Body of pancreas (tissue), 4 donors: ENCODE measurements around the gene FUNDC2. TPM values are rescaled to one million over a fixed set of nuclear protein-coding genes. Genes with fewer than 3 reads are reported as not detected.
"Not testable (repeated sequence)": the region's sequence is repeated elsewhere in the genome, so short reads cannot be mapped to it uniquely, and the experiment has no call there.

Source experiments
- ATAC-seq: fragments of 150-250 bp; one replicate; pipeline ENCODE4 v1.9.1; 2016
- DNase-seq, 4 donors: peaks; one replicate each; pipeline ENCODE4 v3.0.0-alpha.2; 2019
- H3K27ac ChIP-seq, 4 donors: fragments of 200-600 bp; sonication (generic); 1 replicate in 3 of 4; 2 replicates in 1 of 4; pipeline versions ENCODE4 v1.5.1 to v1.6.1; 2016 to 2019; ENCODE audit warnings: mild to moderate bottlenecking in 1 of 4, mixed read lengths in 1 of 4, moderate library complexity in 1 of 4
- H3K27me3 ChIP-seq, 2 donors: fragments of 200-600 bp; sonication (generic); one replicate each; pipeline ENCODE4 v1.6.0; 2016; ENCODE audit warnings: mild to moderate bottlenecking in 1 of 2
- H3K36me3 ChIP-seq, 2 donors: fragments of 200-600 bp; sonication (generic); replicated peaks in 1 of 2; 2 replicates each; pipeline ENCODE4 v1.5.1; 2016; ENCODE audit warnings: low read depth in 2 of 2; ENCODE audit not compliant: insufficient read depth in 1 of 2
- H3K4me1 ChIP-seq: fragments of 200-600 bp; sonication (generic); one replicate; pipeline ENCODE4 v1.6.0; 2016
- H3K4me3 ChIP-seq, 2 donors: fragments of 200-600 bp; sonication (generic); 1 replicate in 1 of 2; 2 replicates in 1 of 2; pipeline ENCODE4 v1.5.1; 2016 to 2019
- H3K9me3 ChIP-seq, 3 donors: fragments of 200-600 bp; sonication (generic); 1 replicate in 2 of 3; 2 replicates in 1 of 3; pipeline ENCODE4 v1.5.1; 2016
- CTCF ChIP-seq, 7 experiments: fragments of 450-650 bp in 4 of 7; fragments of 200-600 bp in 3 of 7; sonication (generic) in 3 of 7; IDR thresholded peaks; one replicate each; pipeline ENCODE4 v1.5.1; 2016 to 2019; ENCODE audit warnings: antibody characterized with exemption in 7 of 7
- POLR2A ChIP-seq, 3 donors: fragments of 450-650 bp; IDR thresholded peaks; one replicate each; pipeline ENCODE4 v1.6.1; 2016; ENCODE audit warnings: antibody characterized with exemption in 3 of 3, mild to moderate bottlenecking in 2 of 3
- WGBS, 2 donors: methylation state at CpG; one replicate each; pipeline ENCODE4 v1.1.5; 2017; 5-methylcytosine and 5-hydroxymethylcytosine counted together
- intact Hi-C: fragments of 100-400 bp; cut with DNase I; formaldehyde crosslinking; loops from one replicate; pipeline ENCODE4 v1.15.1; 2023
- total RNA-seq, 2 donors: library from RNA; depleted of rRNA; stranded (reverse); fragments of >200 nt; gene quantifications; one replicate each; pipeline ENCODE4 v1.1.0, GENCODE V29; 2016

FUNDC2 gene
- total RNA-seq, 2 donors from 2014 or later = 28.8 to 66.3 TPM

GRCh38 chrX:155008578-155008977 lies 18.1 kb upstream of the FUNDC2 start:
- H3K4me3 ChIP-seq, intact Hi-C loops, ATAC-seq, H3K27ac ChIP-seq, H3K27me3 ChIP-seq, H3K9me3 ChIP-seq, DNase-seq, H3K36me3 ChIP-seq: not testable (repeated sequence)
- no CpG with 5 or more reads among the region's 12 CpGs for WGBS, 2 donors
- H3K4me1 ChIP-seq = peaks cover 49% of the 10 kb centered on the region

- TF ChIP-seq POLR2A (IDR thresholded peaks at IDR 0.05) (no peak), CTCF (IDR thresholded peaks at IDR 0.05) (no peak)
- 6 to 10% methylated on average over 3 of the region's 3 CpGs for WGBS, 2 donors
Measured at GRCh38 chrX:155009994-155010472, 16.6 kb upstream of the FUNDC2 start.

GRCh38 chrX:155020591-155020990 lies 6.1 kb upstream of the FUNDC2 start:
- DNase-seq (no peak), ATAC-seq (no peak)
- Histone ChIP-seq H3K4me1 (peaks cover 16% of the 10 kb centered on the region), H3K4me3 (no peak overlapping the region), H3K9me3 (no peaks in the 10 kb centered on the region), H3K27me3 (no peaks in the 10 kb centered on the region), H3K27ac (peak overlapping the region in 1 of 4 donors; percentile 30), H3K36me3 (no peaks in the 10 kb centered on the region)
- TF ChIP-seq POLR2A (IDR thresholded peaks at IDR 0.05) = no peak
- TF ChIP-seq CTCF (IDR thresholded peaks at IDR 0.05) = no peak
- intact Hi-C loops = no loop called here
- WGBS, 2 donors = 68 to 89% methylated on average over 3 of the region's 3 CpGs

More at GRCh38 chrX:155009994-155010472, 16.6 kb upstream of the FUNDC2 start:
- ATAC-seq (peak; percentile 54), DNase-seq (peak in 1 of 4 donors; percentile 19)
- Histone ChIP-seq H3K27ac (peak overlapping the region in 3 of 4 donors; percentile 53 to 73 (median 54)), H3K9me3 (no peaks in the 10 kb centered on the region), H3K27me3 (no peaks in the 10 kb centered on the region), H3K4me3 (no peak overlapping the region), H3K36me3 (no peaks in the 10 kb centered on the region), H3K4me1 (peaks cover 43% of the 10 kb centered on the region)
- intact Hi-C loops = no loop called here

- no peak within 1 kb of the TSS for H3K4me3 ChIP-seq
- ATAC-seq = no peak
Measured at GRCh38 chrX:155022585-155022984, 4.1 kb upstream of the FUNDC2 start, which contains the start of gene F8. TSS of gene F8 (minus strand) at chrX:155022723. CDS start at chrX:155022552, 171 bp downstream.

More at GRCh38 chrX:155022585-155022984, 4.1 kb upstream of the FUNDC2 start, which contains the start of gene F8:
- peak within 1 kb of the TSS in 1 of 4 donors; percentile 30 for H3K27ac ChIP-seq
- intact Hi-C loops = no loop called here
- WGBS, 2 donors = 0 to 7% methylated on average over 1 of the region's 1 CpG
- peaks cover 20% of the 10 kb centered on the region for H3K4me1 ChIP-seq
- H3K27me3 ChIP-seq = no peaks in the 10 kb centered on the region
- no peak for DNase-seq
- TF ChIP-seq CTCF (IDR thresholded peaks at IDR 0.05) (no peak), POLR2A (IDR thresholded peaks at IDR 0.05) (peak in 1 of 3 donors; percentile 37)
- H3K36me3 ChIP-seq = no peaks in the 10 kb centered on the region
- H3K9me3 ChIP-seq = no peaks in the 10 kb centered on the region
